ENCODE results near the gene MAD1L1.

- TF ChIP-seq, protein P1, sequence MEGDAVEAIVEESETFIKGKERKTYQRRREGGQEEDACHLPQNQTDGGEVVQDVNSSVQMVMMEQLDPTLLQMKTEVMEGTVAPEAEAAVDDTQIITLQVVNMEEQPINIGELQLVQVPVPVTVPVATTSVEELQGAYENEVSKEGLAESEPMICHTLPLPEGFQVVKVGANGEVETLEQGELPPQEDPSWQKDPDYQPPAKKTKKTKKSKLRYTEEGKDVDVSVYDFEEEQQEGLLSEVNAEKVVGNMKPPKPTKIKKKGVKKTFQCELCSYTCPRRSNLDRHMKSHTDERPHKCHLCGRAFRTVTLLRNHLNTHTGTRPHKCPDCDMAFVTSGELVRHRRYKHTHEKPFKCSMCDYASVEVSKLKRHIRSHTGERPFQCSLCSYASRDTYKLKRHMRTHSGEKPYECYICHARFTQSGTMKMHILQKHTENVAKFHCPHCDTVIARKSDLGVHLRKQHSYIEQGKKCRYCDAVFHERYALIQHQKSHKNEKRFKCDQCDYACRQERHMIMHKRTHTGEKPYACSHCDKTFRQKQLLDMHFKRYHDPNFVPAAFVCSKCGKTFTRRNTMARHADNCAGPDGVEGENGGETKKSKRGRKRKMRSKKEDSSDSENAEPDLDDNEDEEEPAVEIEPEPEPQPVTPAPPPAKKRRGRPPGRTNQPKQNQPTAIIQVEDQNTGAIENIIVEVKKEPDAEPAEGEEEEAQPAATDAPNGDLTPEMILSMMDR (conservative IDR thresholded peaks at IDR 0.05; ENCODE audit: low read length) = no peak
- TF ChIP-seq EZH2phosphoT487 (IDR thresholded peaks at IDR 0.05; ENCODE audit: borderline replicate concordance, low read depth, low read length) = no peak
Measured at GRCh38 chr7:2083362-2083761, 149.4 kb downstream of the MAD1L1 start.

All from OCI-LY7 (cell line).